H1 (cell line): ENCODE data around the gene KRTAP10-8. TPM values are rescaled to one million over a fixed set of nuclear protein-coding genes. Genes with fewer than 3 reads are reported as not detected.

ENCODE experiments used
- CTCF ChIA-PET: fragments of 300-600 bp; sonication (Branson Sonifier 250); formaldehyde crosslinking; loops from one replicate; lab custom pipeline; 2021; ENCODE audit not compliant: partially characterized antibody; lab: Charles Lee
- POLR2A ChIA-PET: fragments of 300-600 bp; sonication (Branson Sonifier 250); formaldehyde crosslinking; loops from one replicate; lab custom pipeline; 2021; ENCODE audit warnings: inconsistent platforms; ENCODE audit not compliant: partially characterized antibody; lab: Charles Lee
- DNase-seq, 2 experiments: peaks; one replicate each; pipeline versions ENCODE4 v3.0.0 to v3.0.0-alpha.2; 2010 to 2022; ENCODE audit warnings: low spot score in 2 of 2, low read depth in 1 of 2, mixed read lengths in 1 of 2
- FAIRE-seq: peaks from 2 replicates; lab custom pipeline; 2011; peaks lifted over from hg19 to GRCh38; lab: Jason Lieb, UNC
- H2AFZ ChIP-seq: 2 replicates; pipeline ENCODE4 v1.8.1; 2012; ENCODE audit warnings: low read length, inconsistent platforms
- H2AK5ac ChIP-seq: 2 replicates; pipeline ENCODE4 v1.6.1; 2013; ENCODE audit warnings: low read depth, low read length
- H2BK120ac ChIP-seq: replicated peaks from 2 replicates; pipeline ENCODE3; 2013; ENCODE audit warnings: low read depth, low read length, inconsistent platforms
- H2BK12ac ChIP-seq: 2 replicates; pipeline ENCODE4 v1.6.1; 2013; ENCODE audit warnings: low read depth, low read length
- H2BK15ac ChIP-seq: 2 replicates; pipeline ENCODE4 v1.6.1; 2013; ENCODE audit warnings: low read length
- H2BK20ac ChIP-seq: 2 replicates; pipeline ENCODE4 v1.6.1; 2013; ENCODE audit warnings: low read length
- H2BK5ac ChIP-seq: 2 replicates; pipeline ENCODE4 v1.6.1; 2013; ENCODE audit warnings: low read depth, low read length
- H3K14ac ChIP-seq: 2 replicates; pipeline ENCODE4 v1.6.1; 2013; ENCODE audit warnings: inconsistent platforms; ENCODE audit not compliant: insufficient read length
- H3K18ac ChIP-seq: 2 replicates; pipeline ENCODE4 v1.6.1; 2013; ENCODE audit warnings: low read length; ENCODE audit errors: extremely low read depth
- H3K23ac ChIP-seq: 2 replicates; pipeline ENCODE4 v1.6.1; 2013; ENCODE audit warnings: inconsistent platforms; ENCODE audit not compliant: insufficient read length
- H3K23me2 ChIP-seq: 2 replicates; pipeline ENCODE4 v1.6.1; 2013; ENCODE audit warnings: low read depth, low read length
- H3K27ac ChIP-seq: 2 replicates; pipeline ENCODE4 v1.6.1; 2011; ENCODE audit warnings: low read depth, low read length, inconsistent platforms
- H3K27me3 ChIP-seq, 4 experiments: replicated peaks in 1 of 4; 1 replicate in 1 of 4; 2 replicates in 3 of 4; pipeline versions ENCODE4 v1.6.1 to v1.8.1; 2011 to 2013; ENCODE audit warnings: low read length in 3 of 4, mild to moderate bottlenecking in 3 of 4, inconsistent platforms in 2 of 4, mixed read lengths in 2 of 4, moderate library complexity in 1 of 4; ENCODE audit not compliant: control insufficient read depth in 3 of 4, insufficient read depth in 3 of 4; ENCODE audit errors: extremely low read depth in 1 of 4
- H3K36me3 ChIP-seq, 4 experiments: 2 replicates each; pipeline versions ENCODE4 v1.6.1 to v1.8.1; 2011 to 2013; ENCODE audit warnings: mild to moderate bottlenecking in 4 of 4, low read length in 3 of 4, moderate library complexity in 2 of 4, control low read depth in 1 of 4, inconsistent platforms in 1 of 4; ENCODE audit not compliant: insufficient read depth in 4 of 4, control insufficient read depth in 2 of 4
- H3K4ac ChIP-seq: replicated peaks from 2 replicates; pipeline ENCODE3; 2013; ENCODE audit warnings: low read length, low read depth, mixed read lengths, inconsistent platforms; ENCODE audit not compliant: insufficient read length
- H3K4me1 ChIP-seq, 4 experiments: replicated peaks in 1 of 4; 1 replicate in 1 of 4; 2 replicates in 3 of 4; pipeline versions ENCODE4 v1.6.1 to v1.8.1; 2011 to 2013; ENCODE audit warnings: low read length in 3 of 4, inconsistent platforms in 2 of 4, mixed read lengths in 1 of 4; ENCODE audit not compliant: insufficient read depth in 4 of 4, control insufficient read depth in 3 of 4
- H3K4me2 ChIP-seq, 2 experiments: 2 replicates each; pipeline versions ENCODE4 v1.6.1 to v1.8.1; 2011 to 2013; ENCODE audit warnings: low read depth in 2 of 2, low read length in 2 of 2, control low read depth in 1 of 2, inconsistent platforms in 1 of 2, mild to moderate bottlenecking in 1 of 2; ENCODE audit not compliant: insufficient read depth in 1 of 2
- H3K4me3 ChIP-seq, 4 experiments: fragments of 200-600, 300-600 bp in 1 of 4; sonication (generic), shearing (Covaris generic), sonication (Bioruptor Twin) in 1 of 4; 2 replicates each; pipeline versions ENCODE4 v1.5.1 to v1.8.1; 2011 to 2016; ENCODE audit warnings: low read length in 4 of 4, low read depth in 3 of 4, control low read depth in 2 of 4, inconsistent platforms in 2 of 4, mild to moderate bottlenecking in 2 of 4, mixed read lengths in 1 of 4, moderate library complexity in 1 of 4; ENCODE audit not compliant: insufficient read depth in 2 of 4; ENCODE audit errors: extremely low read depth in 1 of 4
- H3K56ac ChIP-seq: replicated peaks from 2 replicates; pipeline ENCODE3; 2013; ENCODE audit warnings: low read depth, mild to moderate bottlenecking, mixed read lengths, low read length, inconsistent platforms; ENCODE audit not compliant: insufficient read length
- H3K79me1 ChIP-seq: 2 replicates; pipeline ENCODE4 v1.6.1; 2013; ENCODE audit warnings: low read depth, low read length, control low read depth
- H3K79me2 ChIP-seq, 2 experiments: 2 replicates each; pipeline versions ENCODE4 v1.6.1 to v1.8.1; 2012 to 2013; ENCODE audit warnings: low read length in 2 of 2, mild to moderate bottlenecking in 2 of 2, inconsistent platforms in 1 of 2; ENCODE audit not compliant: insufficient read depth in 2 of 2, control insufficient read depth in 1 of 2
- H3K9ac ChIP-seq, 4 experiments: replicated peaks in 1 of 4; 1 replicate in 1 of 4; 2 replicates in 3 of 4; pipeline versions ENCODE4 v1.6.1 to v1.8.1; 2011 to 2013; ENCODE audit warnings: low read depth in 3 of 4, low read length in 3 of 4, control low read depth in 2 of 4, mild to moderate bottlenecking in 2 of 4, moderate library complexity in 2 of 4, inconsistent platforms in 1 of 4; ENCODE audit errors: extremely low read depth in 1 of 4
- H3K9me3 ChIP-seq, 2 experiments: 2 replicates each; pipeline versions ENCODE4 v1.6.1 to v1.8.1; 2012 to 2013; ENCODE audit warnings: mild to moderate bottlenecking in 2 of 2, moderate library complexity in 2 of 2, control low read depth in 1 of 2, inconsistent platforms in 1 of 2, low read depth in 1 of 2, low read length in 1 of 2, mixed read lengths in 1 of 2; ENCODE audit not compliant: insufficient read depth in 2 of 2
- H4K20me1 ChIP-seq, 2 experiments: replicated peaks in 1 of 2; 2 replicates each; pipeline versions ENCODE3 to v1.8.1; 2011 to 2013; ENCODE audit warnings: inconsistent platforms in 2 of 2, low read length in 2 of 2, mild to moderate bottlenecking in 1 of 2; ENCODE audit not compliant: insufficient read depth in 2 of 2, control insufficient read depth in 1 of 2
- H4K5ac ChIP-seq: 2 replicates; pipeline ENCODE4 v1.6.1; 2013; ENCODE audit warnings: low read length, low read depth, mixed read lengths, inconsistent platforms; ENCODE audit not compliant: insufficient read length
- H4K8ac ChIP-seq: 2 replicates; pipeline ENCODE4 v1.8.0; 2013; ENCODE audit warnings: mild to moderate bottlenecking, moderate library complexity, low read length, inconsistent platforms; ENCODE audit not compliant: insufficient read depth; ENCODE audit errors: extremely low read depth
- H4K91ac ChIP-seq: replicated peaks from 2 replicates; pipeline ENCODE3; 2013; ENCODE audit warnings: low read length, mixed read lengths, inconsistent platforms; ENCODE audit not compliant: insufficient read length
- PHF8 ChIP-seq: fragments of 200-600 bp; sonication (generic); conservative IDR thresholded peaks from 2 replicates; pipeline ENCODE4 v1.7.1; 2012; ENCODE audit warnings: low read depth, mild to moderate bottlenecking, inconsistent platforms, low read length, moderate library complexity
- POLR2A ChIP-seq, 2 experiments: IDR thresholded peaks; 1 replicate in 1 of 2; 2 replicates in 1 of 2; pipeline ENCODE4 v1.6.1; 2011; ENCODE audit warnings: low read depth in 2 of 2, low read length in 2 of 2, mild to moderate bottlenecking in 2 of 2; ENCODE audit errors: control extremely low read depth in 1 of 2
- RFX5 ChIP-seq: IDR thresholded peaks from 2 replicates; pipeline ENCODE4 v1.6.1; 2011; ENCODE audit warnings: low read depth, low read length, improper control_type of control experiment, borderline replicate concordance
- RXRA ChIP-seq: IDR thresholded peaks from 2 replicates; pipeline ENCODE4 v1.6.1; 2011; ENCODE audit warnings: low read depth, mild to moderate bottlenecking, low read length, moderate library complexity; ENCODE audit not compliant: insufficient read depth
- TEAD4 ChIP-seq: IDR thresholded peaks from 2 replicates; pipeline ENCODE4 v1.6.1; 2012; ENCODE audit warnings: low read depth, low read length, inconsistent platforms, mixed read lengths
- WGBS, 2 experiments: shearing (Covaris generic) in 1 of 2; methylation state at CpG; one replicate each; pipeline versions ENCODE4 v1.1.6 to v1.1.7; 2013 to 2015; ENCODE audit warnings: low lambda C conversion rate in 2 of 2, mixed read lengths in 2 of 2, inconsistent platforms in 1 of 2, low coverage in 1 of 2, missing lambda C conversion rate in 1 of 2; ENCODE audit not compliant: insufficient replicate concordance in 2 of 2, insufficient coverage in 1 of 2, insufficient read length in 1 of 2; ENCODE audit errors: extremely low coverage in 1 of 2, missing lambda C conversion rate in 1 of 2; 5-methylcytosine and 5-hydroxymethylcytosine counted together
- polyA plus RNA-seq, 7 experiments: library from polyadenylated mRNA; depleted of rRNA in 3 of 7; stranded (reverse) in 5 of 7; unstranded in 2 of 7; fragments of >200 nt in 5 of 7; fragments of 200-250 nt in 2 of 7; gene quantifications; 1 replicate in 5 of 7; 2 replicates in 1 of 7; 4 replicates in 1 of 7; pipeline versions ENCODE4 v1.2.1 to v1.2.3, GENCODE V29; 2011 to 2013; ENCODE audit warnings: missing spikeins in 2 of 7, mixed read lengths in 2 of 7
- total RNA-seq: library from RNA; stranded (reverse); fragmentation: NEBNext Ultra II Directional; extraction: Animal tissue kit (Norgen Biotek cat#: 25700); gene quantifications from 2 replicates; pipeline ENCODE4 v1.2.1, GENCODE V29; 2021

Gene KRTAP10-8
- total and polyA plus RNA-seq, 2 of the 8 experiments (the other 6 are each of a cell fraction or from before 2014, with no cell fraction given) = not detected

DNA sequence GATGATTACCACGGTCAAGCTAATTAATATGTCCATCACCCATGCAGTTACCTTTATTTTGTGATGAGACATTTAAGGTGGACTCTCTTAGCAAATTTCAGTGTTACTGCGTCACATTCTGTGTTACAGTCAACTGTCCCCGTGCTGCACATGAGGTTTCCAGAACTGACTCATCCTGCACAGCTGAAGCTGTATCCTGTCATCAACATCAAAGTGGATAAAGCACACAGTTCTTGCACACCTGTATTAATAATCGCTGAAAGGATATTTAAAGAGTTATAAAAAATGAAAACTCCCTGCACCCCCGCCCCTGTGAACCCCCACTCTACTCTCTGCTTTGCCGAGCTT lies 28.1 kb upstream of the KRTAP10-8 start:
- no peak overlapping the region for H4K91ac ChIP-seq
- no peak overlapping the region for H4K5ac ChIP-seq
- H3K23ac ChIP-seq = no peak overlapping the region
- no peak overlapping the region for H3K9ac ChIP-seq
- H3K4me1 ChIP-seq = no peaks in the 10 kb centered on the region; a peak in 1 of 7 replicates
- H3K36me3 ChIP-seq = no peaks in the 10 kb centered on the region
- no peak overlapping the region for H2AFZ ChIP-seq
- no peak overlapping the region for H3K27ac ChIP-seq
- H3K27me3 ChIP-seq = no peaks in the 10 kb centered on the region
- H4K20me1 ChIP-seq = no peaks in the 10 kb centered on the region
- no peak for TF ChIP-seq RXRA
- no peak for TF ChIP-seq PHF8
- TF ChIP-seq RFX5 = no peak
- no peak for TF ChIP-seq TEAD4
- TF ChIP-seq POLR2A (IDR thresholded peaks at IDR 0.05; ENCODE audit: control extremely low read depth in 1 of 2, low read depth in 2 of 2, low read length in 2 of 2) = no peak
- no peak overlapping the region for H2BK120ac ChIP-seq
- H3K4me2 ChIP-seq = no peak overlapping the region
- CTCF ChIA-PET = interaction anchor here (1.2 to 1.7 kb wide), 3 partner anchors 9 to 74 kb away, joined by 3 to 6 read pairs (median 5); partner anchors contain the start of gene KRTAP10-6
- H2BK12ac ChIP-seq = no peak overlapping the region
- peaks cover 0 to 3% of the 10 kb centered on the region in 2 experiments; a peak in 1 of 4 replicates for H3K9me3 ChIP-seq
- H2AK5ac ChIP-seq = no peak overlapping the region
- FAIRE-seq (no peak), DNase-seq (no peak)
- H2BK15ac ChIP-seq = no peak overlapping the region
- WGBS, 2 experiments = 84% methylated on average over 6 of the region's 6 CpGs; no CpG with 5 or more reads in 1 of the 2 experiments
- no peak overlapping the region for H3K4ac ChIP-seq
- no peak overlapping the region for H3K4me3 ChIP-seq
- no peak overlapping the region for H3K14ac ChIP-seq
- no peak overlapping the region for H4K8ac ChIP-seq
- POLR2A ChIA-PET = interaction anchor here (0.9 to 1.9 kb wide), 2 partner anchors 12 to 230 kb away, joined by 3 to 4 read pairs; no protein-coding TSS in a partner anchor
- no peaks in the 10 kb centered on the region for H3K79me1 ChIP-seq
- H3K18ac ChIP-seq = no peak overlapping the region
- no peak overlapping the region for H2BK5ac ChIP-seq
- H2BK20ac ChIP-seq = no peak overlapping the region
- H3K56ac ChIP-seq = no peak overlapping the region
- no peaks in the 10 kb centered on the region for H3K23me2 ChIP-seq
- no peaks in the 10 kb centered on the region for H3K79me2 ChIP-seq
